Gastroesophageal sphincter (tissue), 3 donors: ENCODE results near the gene MAP9.

ENCODE experiments used
- CTCF ChIP-seq, 4 experiments: fragments of 200-600 bp in 2 of 4; fragments of 450-650 bp in 2 of 4; sonication (generic) in 1 of 4; IDR thresholded peaks; one replicate each; pipeline ENCODE4 v1.5.1; 2017 to 2019; ENCODE audit warnings: antibody characterized with exemption in 4 of 4, mild to moderate bottlenecking in 2 of 4, moderate library complexity in 2 of 4
- EP300 ChIP-seq: sonication (generic); formaldehyde crosslinking; IDR thresholded peaks from one replicate; pipeline ENCODE4 v1.6.1; 2017; ENCODE audit warnings: antibody characterized with exemption, mild to moderate bottlenecking
- POLR2A ChIP-seq, 2 donors: fragments of 450-650 bp; IDR thresholded peaks; one replicate each; pipeline ENCODE4 v1.6.1; 2017; ENCODE audit warnings: antibody characterized with exemption in 2 of 2, mild to moderate bottlenecking in 2 of 2, moderate library complexity in 1 of 2
- POLR2AphosphoS5 ChIP-seq: sonication (generic); formaldehyde crosslinking; IDR thresholded peaks from one replicate; pipeline ENCODE4 v1.6.1; 2017; ENCODE audit warnings: antibody characterized with exemption

GRCh38 chr4:155304375-155304774 is 72.4 kb downstream of the MAP9 start:
- no peak for TF ChIP-seq EP300
- no peak for TF ChIP-seq CTCF (IDR thresholded peaks at IDR 0.05)
- no peak for TF ChIP-seq POLR2A (IDR thresholded peaks at IDR 0.05)
- TF ChIP-seq POLR2AphosphoS5 = no peak
